ENCODE data around the gene TBC1D22B. TPM values are rescaled to one million over a fixed set of nuclear protein-coding genes. Genes with fewer than 3 reads are reported as not detected.

Gene TBC1D22B
- total and polyA plus RNA-seq, 2 donors (not counting 3 experiments of a cell fraction or from before 2014, with no cell fraction given): 13.1 to 13.6 TPM

DNA sequence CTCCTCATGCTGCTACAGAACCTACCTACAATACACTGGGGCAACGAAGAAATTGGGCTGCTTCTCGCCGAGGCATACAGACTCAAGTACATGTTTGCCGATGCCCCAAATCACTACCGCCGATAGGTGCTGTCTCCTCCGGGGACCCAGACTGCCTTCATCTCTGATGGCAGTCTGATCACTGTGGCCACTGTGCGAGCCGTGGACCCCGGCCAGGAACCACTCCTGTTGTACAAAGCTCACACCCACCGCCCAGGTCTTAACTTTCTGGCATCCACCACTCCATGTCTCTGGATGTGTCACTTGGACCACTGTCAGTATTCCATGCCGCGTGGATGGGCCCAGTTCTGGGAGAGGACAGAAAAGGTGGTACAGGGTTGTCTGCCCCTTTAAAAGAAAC lies 73.5 kb downstream of the TBC1D22B start:
- Histone ChIP-seq H3K4me3 (replicated peaks in 1 of 3; ENCODE audit: insufficient read depth in 1 of 3, low read depth in 1 of 3, low read length in 3 of 3) (no peak overlapping the region), H3K27ac (ENCODE audit: insufficient read depth, low read depth, low read length) (no peak overlapping the region), H3K4me2 (ENCODE audit: insufficient read depth, low read length) (no peak overlapping the region), H3K9ac (replicated peaks; ENCODE audit: extremely low read depth, insufficient read depth, low read length) (no peak overlapping the region), H3K36me3 (ENCODE audit: control insufficient read depth in 2 of 2, extremely low read depth in 1 of 2, insufficient read depth in 2 of 2, low read length in 2 of 2) (peaks cover 3 to 10% of the 10 kb centered on the region in 2 experiments), H3K9me3 (replicated peaks; ENCODE audit: control insufficient read depth, insufficient read depth, low read length) (no peaks in the 10 kb centered on the region), H3K79me2 (ENCODE audit: control insufficient read depth, insufficient read depth, low read length) (no peaks in the 10 kb centered on the region), H3K4me1 (ENCODE audit: control insufficient read depth, extremely low read depth, insufficient read depth, low read length) (no peaks in the 10 kb centered on the region), H3K9me1 (replicated peaks; ENCODE audit: control insufficient read depth, extremely low read depth, insufficient read depth, low read length) (no peaks in the 10 kb centered on the region), H2AFZ (ENCODE audit: low read depth, low read length) (no peak overlapping the region), H4K20me1 (replicated peaks; ENCODE audit: control insufficient read depth, extremely low read depth, insufficient read depth, low read length) (no peaks in the 10 kb centered on the region), H3K27me3 (ENCODE audit: control insufficient read depth in 2 of 2, insufficient read depth in 2 of 2, low read length in 2 of 2) (no peaks in the 10 kb centered on the region)
- intact Hi-C loops (cut with micrococcal nuclease) (no loop called here), dilution Hi-C loops (cut with MboI; ENCODE audit: extremely low pct_ligation_motif_present, low sequenced_read_pairs) (no loop called here)
- CTCF ChIA-PET: interaction anchor here (0.6 kb wide), 1 partner anchor 27 kb away, joined by 3 read pairs; no protein-coding TSS in a partner anchor
- no peak for FAIRE-seq
- POLR2A ChIA-PET: no interaction called here
- no peak for DNase-seq (ENCODE audit: low read depth, low spot score)
- TF ChIP-seq JUN (IDR thresholded peaks at IDR 0.05; ENCODE audit: borderline replicate concordance, insufficient read depth, insufficient read length, low read depth): no peak
- no TSS peak for BruUV-seq (replicated peaks)

GRCh38 chr6:37332894-37333293 lies 75.3 kb downstream of the TBC1D22B start:
- H3K9ac ChIP-seq (replicated peaks; ENCODE audit: extremely low read depth, insufficient read depth, low read length): no peak overlapping the region
- DNase-seq (ENCODE audit: low read depth, low spot score) (no peak), FAIRE-seq (no peak)
- dilution Hi-C loops (cut with MboI; ENCODE audit: extremely low pct_ligation_motif_present, low sequenced_read_pairs): no loop called here
- H3K4me1 ChIP-seq (ENCODE audit: control insufficient read depth, extremely low read depth, insufficient read depth, low read length): no peaks in the 10 kb centered on the region
- no peaks in the 10 kb centered on the region for H3K27me3 ChIP-seq (ENCODE audit: control insufficient read depth in 2 of 2, insufficient read depth in 2 of 2, low read length in 2 of 2)
- no peak overlapping the region for H3K4me2 ChIP-seq (ENCODE audit: insufficient read depth, low read length)
- BruUV-seq (replicated peaks): no TSS peak
- CTCF ChIA-PET: interaction anchor here (1.1 kb wide), 1 partner anchor 33 kb away, joined by 3 read pairs; no protein-coding TSS in a partner anchor
- intact Hi-C loops (cut with micrococcal nuclease): no loop called here
- H3K79me2 ChIP-seq (ENCODE audit: control insufficient read depth, insufficient read depth, low read length): no peaks in the 10 kb centered on the region
- H3K27ac ChIP-seq (ENCODE audit: insufficient read depth, low read depth, low read length): no peak overlapping the region
- H3K9me3 ChIP-seq (replicated peaks; ENCODE audit: control insufficient read depth, insufficient read depth, low read length): no peaks in the 10 kb centered on the region
- no peaks in the 10 kb centered on the region for H3K9me1 ChIP-seq (replicated peaks; ENCODE audit: control insufficient read depth, extremely low read depth, insufficient read depth, low read length)
- H3K4me3 ChIP-seq (replicated peaks in 1 of 3; ENCODE audit: insufficient read depth in 1 of 3, low read depth in 1 of 3, low read length in 3 of 3): no peak overlapping the region
- peaks cover 3 to 10% of the 10 kb centered on the region in 2 experiments for H3K36me3 ChIP-seq (ENCODE audit: control insufficient read depth in 2 of 2, extremely low read depth in 1 of 2, insufficient read depth in 2 of 2, low read length in 2 of 2)
- TF ChIP-seq GATA2 (IDR thresholded peaks at IDR 0.05; ENCODE audit: insufficient read depth, insufficient read length, low read depth, low read length): no peak
- TF ChIP-seq FOS (IDR thresholded peaks at IDR 0.05; ENCODE audit: borderline replicate concordance, insufficient read depth, low read length): no peak
- TF ChIP-seq POLR2A (IDR thresholded peaks at IDR 0.05; ENCODE audit: low read depth, low read length): no peak
- TF ChIP-seq MAX (IDR thresholded peaks at IDR 0.05; ENCODE audit: insufficient read depth, insufficient read length): no peak
- no peak for TF ChIP-seq JUN (IDR thresholded peaks at IDR 0.05; ENCODE audit: borderline replicate concordance, insufficient read depth, insufficient read length, low read depth)
- no peak for TF ChIP-seq EZH2 (IDR thresholded peaks at IDR 0.05; ENCODE audit: borderline replicate concordance, low read depth, low read length, severe bottlenecking)
- no peak for TF ChIP-seq MYC (IDR thresholded peaks at IDR 0.05; ENCODE audit: low read depth, low read length)
- TF ChIP-seq POLR2AphosphoS5 (IDR thresholded peaks at IDR 0.05; ENCODE audit: insufficient read depth, low read depth, low read length): no peak
- no peak for TF ChIP-seq CTCF (IDR thresholded peaks at IDR 0.05; ENCODE audit: extremely low read depth in 1 of 2, insufficient read depth in 1 of 2, low read depth in 1 of 2, low read length in 2 of 2)
- no peaks in the 10 kb centered on the region for H4K20me1 ChIP-seq (replicated peaks; ENCODE audit: control insufficient read depth, extremely low read depth, insufficient read depth, low read length)
- POLR2A ChIA-PET: no interaction called here
- no peak overlapping the region for H2AFZ ChIP-seq (ENCODE audit: low read depth, low read length)

All from endothelial cell of umbilical vein (primary cell).